ENCODE data around the gene RFLNA. TPM values are rescaled to one million over a fixed set of nuclear protein-coding genes. Genes with fewer than 3 reads are reported as not detected.

RFLNA gene
- total RNA-seq, 2 experiments from 2014 or later: not detected

DNA sequence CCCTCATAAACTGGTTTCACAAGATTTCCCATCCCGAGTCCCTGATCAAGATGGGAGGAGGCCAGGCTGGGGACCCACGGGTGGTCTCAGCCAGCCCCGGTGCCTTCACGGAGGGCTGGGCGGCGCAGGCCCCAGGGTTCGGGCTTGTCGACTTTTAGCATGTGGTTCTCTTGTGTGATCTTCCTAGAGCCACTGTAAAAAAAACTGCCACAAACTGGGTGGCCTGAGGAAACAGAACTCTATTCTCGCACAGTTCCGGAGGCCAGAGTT is 12.6 kb downstream of the RFLNA start:
- H3K27ac ChIP-seq (ENCODE audit: low read depth, low read length, poor library complexity, severe bottlenecking): no peak overlapping the region
- no peaks in the 10 kb centered on the region for H3K4me1 ChIP-seq (ENCODE audit: insufficient read depth, low read length, poor library complexity, severe bottlenecking)
- H3K36me3 ChIP-seq (ENCODE audit: insufficient read depth, low read length): no peaks in the 10 kb centered on the region
- H2AFZ ChIP-seq (ENCODE audit: low read length): no peak overlapping the region
- DNase-seq (ENCODE audit: low spot score): no peak
- CTCF ChIA-PET (ENCODE audit: unreplicated experiment): no interaction called here
- H3K9me2 ChIP-seq (ENCODE audit: insufficient read depth, low read length): no peaks in the 10 kb centered on the region
- BruUV-seq (replicated peaks): no TSS peak
- no peak overlapping the region for H3K4me2 ChIP-seq (ENCODE audit: low read length)
- H3K4me3 ChIP-seq (ENCODE audit: low read depth, low read length, poor library complexity, severe bottlenecking): no peak overlapping the region
- H4K20me1 ChIP-seq (ENCODE audit: insufficient read depth, low read length): no peaks in the 10 kb centered on the region
- intact Hi-C loops (cut with micrococcal nuclease; ENCODE audit: unreplicated experiment): no loop called here
- no peaks in the 10 kb centered on the region for H3K9me3 ChIP-seq (ENCODE audit: low read length)
- POLR2A ChIA-PET: no interaction called here
- H3K79me2 ChIP-seq (ENCODE audit: insufficient read depth, low read depth, low read length): no peaks in the 10 kb centered on the region
- TF ChIP-seq EZH2phosphoT487 (IDR thresholded peaks at IDR 0.05; ENCODE audit: borderline replicate concordance, low read depth, low read length): no peak

GRCh38 chr12:124308741-124309140 is 13.8 kb downstream of the RFLNA start:
- H2AFZ ChIP-seq (ENCODE audit: low read length): no peak overlapping the region
- no peaks in the 10 kb centered on the region for H3K36me3 ChIP-seq (ENCODE audit: insufficient read depth, low read length)
- no TSS peak for BruUV-seq (replicated peaks)
- no peaks in the 10 kb centered on the region for H4K20me1 ChIP-seq (ENCODE audit: insufficient read depth, low read length)
- no peaks in the 10 kb centered on the region for H3K9me3 ChIP-seq (ENCODE audit: low read length)
- no peak for TF ChIP-seq EZH2phosphoT487 (IDR thresholded peaks at IDR 0.05; ENCODE audit: borderline replicate concordance, low read depth, low read length)
- TF ChIP-seq, protein P1, sequence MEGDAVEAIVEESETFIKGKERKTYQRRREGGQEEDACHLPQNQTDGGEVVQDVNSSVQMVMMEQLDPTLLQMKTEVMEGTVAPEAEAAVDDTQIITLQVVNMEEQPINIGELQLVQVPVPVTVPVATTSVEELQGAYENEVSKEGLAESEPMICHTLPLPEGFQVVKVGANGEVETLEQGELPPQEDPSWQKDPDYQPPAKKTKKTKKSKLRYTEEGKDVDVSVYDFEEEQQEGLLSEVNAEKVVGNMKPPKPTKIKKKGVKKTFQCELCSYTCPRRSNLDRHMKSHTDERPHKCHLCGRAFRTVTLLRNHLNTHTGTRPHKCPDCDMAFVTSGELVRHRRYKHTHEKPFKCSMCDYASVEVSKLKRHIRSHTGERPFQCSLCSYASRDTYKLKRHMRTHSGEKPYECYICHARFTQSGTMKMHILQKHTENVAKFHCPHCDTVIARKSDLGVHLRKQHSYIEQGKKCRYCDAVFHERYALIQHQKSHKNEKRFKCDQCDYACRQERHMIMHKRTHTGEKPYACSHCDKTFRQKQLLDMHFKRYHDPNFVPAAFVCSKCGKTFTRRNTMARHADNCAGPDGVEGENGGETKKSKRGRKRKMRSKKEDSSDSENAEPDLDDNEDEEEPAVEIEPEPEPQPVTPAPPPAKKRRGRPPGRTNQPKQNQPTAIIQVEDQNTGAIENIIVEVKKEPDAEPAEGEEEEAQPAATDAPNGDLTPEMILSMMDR (conservative IDR thresholded peaks at IDR 0.05; ENCODE audit: low read length): no peak
- H3K4me3 ChIP-seq (ENCODE audit: low read depth, low read length, poor library complexity, severe bottlenecking): no peak overlapping the region
- no peaks in the 10 kb centered on the region for H3K9me2 ChIP-seq (ENCODE audit: insufficient read depth, low read length)
- no peaks in the 10 kb centered on the region for H3K79me2 ChIP-seq (ENCODE audit: insufficient read depth, low read depth, low read length)
- intact Hi-C loops (cut with micrococcal nuclease; ENCODE audit: unreplicated experiment): no loop called here
- ChIA-PET POLR2A (no interaction called here), CTCF (ENCODE audit: unreplicated experiment) (no interaction called here)
- H3K4me1 ChIP-seq (ENCODE audit: insufficient read depth, low read length, poor library complexity, severe bottlenecking): no peaks in the 10 kb centered on the region
- no peak overlapping the region for H3K27ac ChIP-seq (ENCODE audit: low read depth, low read length, poor library complexity, severe bottlenecking)
- no peak overlapping the region for H3K4me2 ChIP-seq (ENCODE audit: low read length)
- no peak for DNase-seq (ENCODE audit: low spot score)

DNA sequence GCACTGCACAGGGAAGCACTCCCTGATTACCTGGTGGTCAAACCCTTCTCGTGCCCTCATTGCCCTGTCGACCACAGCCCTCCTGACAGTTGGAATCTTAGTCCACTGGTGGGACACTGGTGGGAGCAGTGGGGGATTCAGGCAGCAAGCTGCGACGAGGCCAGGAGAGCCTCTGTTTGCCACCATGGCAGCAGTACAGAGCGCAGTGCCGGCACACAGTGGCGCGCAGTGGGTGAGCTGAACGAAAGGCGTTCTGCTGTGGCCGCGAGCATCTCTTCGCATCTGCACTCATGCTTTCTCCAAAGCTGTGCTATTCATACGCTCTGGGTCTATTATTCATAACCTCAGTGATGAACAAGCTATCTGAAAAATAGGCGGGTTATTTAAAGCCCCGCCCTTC is 14.3 kb downstream of the RFLNA start:
- ChIA-PET POLR2A (no interaction called here), CTCF (ENCODE audit: unreplicated experiment) (no interaction called here)
- DNase-seq (ENCODE audit: low spot score): no peak
- no peak overlapping the region for H2AFZ ChIP-seq (ENCODE audit: low read length)
- intact Hi-C loops (cut with micrococcal nuclease; ENCODE audit: unreplicated experiment): no loop called here
- no peak overlapping the region for H3K4me3 ChIP-seq (ENCODE audit: low read depth, low read length, poor library complexity, severe bottlenecking)
- no peaks in the 10 kb centered on the region for H3K79me2 ChIP-seq (ENCODE audit: insufficient read depth, low read depth, low read length)
- no peak overlapping the region for H3K27ac ChIP-seq (ENCODE audit: low read depth, low read length, poor library complexity, severe bottlenecking)
- H3K9me2 ChIP-seq (ENCODE audit: insufficient read depth, low read length): no peaks in the 10 kb centered on the region
- H3K4me2 ChIP-seq (ENCODE audit: low read length): no peak overlapping the region
- no peaks in the 10 kb centered on the region for H3K4me1 ChIP-seq (ENCODE audit: insufficient read depth, low read length, poor library complexity, severe bottlenecking)
- H3K9me3 ChIP-seq (ENCODE audit: low read length): no peaks in the 10 kb centered on the region
- TF ChIP-seq, protein P1 (conservative IDR thresholded peaks at IDR 0.05; ENCODE audit: low read length): no peak
- no peak for TF ChIP-seq EZH2phosphoT487 (IDR thresholded peaks at IDR 0.05; ENCODE audit: borderline replicate concordance, low read depth, low read length)
- BruUV-seq (replicated peaks): no TSS peak
- H4K20me1 ChIP-seq (ENCODE audit: insufficient read depth, low read length): no peaks in the 10 kb centered on the region
- H3K36me3 ChIP-seq (ENCODE audit: insufficient read depth, low read length): no peaks in the 10 kb centered on the region
